ENCODE measurements around the gene KERA. TPM values are rescaled to one million over a fixed set of nuclear protein-coding genes. Genes with fewer than 3 reads are reported as not detected.
"Not testable (repeated sequence)": the region's sequence is repeated elsewhere in the genome, so short reads cannot be mapped to it uniquely, and the experiment has no call there.

The KERA gene
- total RNA-seq, 4 donors from 2014 or later = not detected

GRCh38 chr12:91094957-91095356 is 37.1 kb upstream of the KERA start:
- H3K4me3 ChIP-seq = no peak overlapping the region
- no peaks in the 10 kb centered on the region for H3K9me3 ChIP-seq
- H3K27ac ChIP-seq = no peak overlapping the region
- H3K4me1 ChIP-seq = no peaks in the 10 kb centered on the region
- H3K27me3 ChIP-seq = no peaks in the 10 kb centered on the region
- no peak for DNase-seq
- H3K36me3 ChIP-seq = no peaks in the 10 kb centered on the region
- TF ChIP-seq, protein P1, sequence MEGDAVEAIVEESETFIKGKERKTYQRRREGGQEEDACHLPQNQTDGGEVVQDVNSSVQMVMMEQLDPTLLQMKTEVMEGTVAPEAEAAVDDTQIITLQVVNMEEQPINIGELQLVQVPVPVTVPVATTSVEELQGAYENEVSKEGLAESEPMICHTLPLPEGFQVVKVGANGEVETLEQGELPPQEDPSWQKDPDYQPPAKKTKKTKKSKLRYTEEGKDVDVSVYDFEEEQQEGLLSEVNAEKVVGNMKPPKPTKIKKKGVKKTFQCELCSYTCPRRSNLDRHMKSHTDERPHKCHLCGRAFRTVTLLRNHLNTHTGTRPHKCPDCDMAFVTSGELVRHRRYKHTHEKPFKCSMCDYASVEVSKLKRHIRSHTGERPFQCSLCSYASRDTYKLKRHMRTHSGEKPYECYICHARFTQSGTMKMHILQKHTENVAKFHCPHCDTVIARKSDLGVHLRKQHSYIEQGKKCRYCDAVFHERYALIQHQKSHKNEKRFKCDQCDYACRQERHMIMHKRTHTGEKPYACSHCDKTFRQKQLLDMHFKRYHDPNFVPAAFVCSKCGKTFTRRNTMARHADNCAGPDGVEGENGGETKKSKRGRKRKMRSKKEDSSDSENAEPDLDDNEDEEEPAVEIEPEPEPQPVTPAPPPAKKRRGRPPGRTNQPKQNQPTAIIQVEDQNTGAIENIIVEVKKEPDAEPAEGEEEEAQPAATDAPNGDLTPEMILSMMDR (IDR thresholded peaks at IDR 0.05) = no peak
- no peak for TF ChIP-seq POLR2A (IDR thresholded peaks at IDR 0.05)

- H3K36me3 ChIP-seq = no peaks in the 10 kb centered on the region
- no peaks in the 10 kb centered on the region for H3K4me1 ChIP-seq
- no peaks in the 10 kb centered on the region for H3K27me3 ChIP-seq
- no peak for TF ChIP-seq POLR2A (IDR thresholded peaks at IDR 0.05)
- TF ChIP-seq, protein P1 (IDR thresholded peaks at IDR 0.05) = no peak
- no peak for DNase-seq
- no peak overlapping the region for H3K4me3 ChIP-seq
- no peak overlapping the region for H3K27ac ChIP-seq
- H3K9me3 ChIP-seq = no peaks in the 10 kb centered on the region
These were observed 36.3 kb upstream of the KERA start for GRCh38 chr12:91094032-91094662.

GRCh38 chr12:91093341-91093740 is 35.5 kb upstream of the KERA start:
- TF ChIP-seq, protein P1 (IDR thresholded peaks at IDR 0.05) = no peak
- TF ChIP-seq POLR2A (IDR thresholded peaks at IDR 0.05) = no peak
- no peak for DNase-seq
- Histone ChIP-seq H3K27me3 (no peaks in the 10 kb centered on the region), H3K36me3 (no peaks in the 10 kb centered on the region), H3K27ac (no peak overlapping the region), H3K9me3 (no peaks in the 10 kb centered on the region), H3K4me3 (no peak overlapping the region), H3K4me1 (no peaks in the 10 kb centered on the region)

GRCh38 chr12:91091916-91092715 is 34.3 kb upstream of the KERA start:
- H3K27me3 ChIP-seq = no peaks in the 10 kb centered on the region
- H3K4me1 ChIP-seq = no peaks in the 10 kb centered on the region
- no peaks in the 10 kb centered on the region for H3K9me3 ChIP-seq
- H3K27ac ChIP-seq = no peak overlapping the region
- no peaks in the 10 kb centered on the region for H3K36me3 ChIP-seq
- TF ChIP-seq POLR2A (IDR thresholded peaks at IDR 0.05) = no peak
- TF ChIP-seq, protein P1 (IDR thresholded peaks at IDR 0.05) = no peak
- DNase-seq = no peak
- no peak overlapping the region for H3K4me3 ChIP-seq

DNA sequence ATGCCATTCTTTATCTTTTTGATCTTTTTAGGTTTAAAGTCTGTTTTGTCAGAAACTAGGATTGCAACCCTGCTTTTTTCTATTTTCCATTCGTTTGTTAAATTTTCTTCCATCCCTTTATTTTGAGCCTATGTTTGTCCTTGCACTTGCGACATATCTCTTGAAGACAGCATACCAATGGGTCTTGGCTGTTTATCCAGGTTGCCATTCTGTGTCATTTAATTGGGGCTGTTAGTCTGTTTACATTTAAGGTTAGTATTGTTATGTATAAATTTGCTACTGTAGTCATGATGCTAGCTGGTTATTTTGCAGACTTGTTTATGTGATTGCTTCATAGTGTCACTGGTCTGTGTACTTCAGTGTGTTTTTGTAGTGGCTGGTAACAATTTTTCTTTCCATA is 32.1 kb upstream of the KERA start:
- not testable (repeated sequence) for H3K27me3 ChIP-seq, H3K4me1 ChIP-seq, H3K27ac ChIP-seq, DNase-seq, H3K9me3 ChIP-seq, H3K4me3 ChIP-seq, H3K36me3 ChIP-seq

DNA sequence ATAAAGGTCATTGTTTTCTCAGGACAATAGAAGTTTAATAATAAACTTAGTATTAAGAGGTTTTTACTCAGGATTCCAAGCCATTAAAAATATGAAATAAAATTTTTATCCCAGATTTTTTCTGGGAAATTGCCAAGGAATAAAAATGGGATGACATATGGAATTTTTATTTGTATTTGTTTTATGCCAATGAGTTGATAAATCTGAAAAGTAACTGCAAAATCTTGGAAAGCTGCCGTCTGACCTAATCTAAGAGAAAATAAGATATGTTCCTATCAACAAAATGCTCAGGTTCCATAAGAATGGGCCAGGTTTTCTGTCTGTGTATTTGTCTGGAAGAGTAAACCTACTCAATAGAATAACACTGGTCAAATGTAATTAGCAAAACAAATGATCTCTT is 22.2 kb upstream of the KERA start:
- no peaks in the 10 kb centered on the region for H3K27me3 ChIP-seq
- H3K9me3 ChIP-seq = no peaks in the 10 kb centered on the region
- no peak overlapping the region for H3K27ac ChIP-seq
- no peak for TF ChIP-seq POLR2A (IDR thresholded peaks at IDR 0.05)
- TF ChIP-seq, protein P1 (IDR thresholded peaks at IDR 0.05) = no peak
- H3K36me3 ChIP-seq = no peaks in the 10 kb centered on the region
- DNase-seq = no peak
- H3K4me1 ChIP-seq = no peaks in the 10 kb centered on the region
- H3K4me3 ChIP-seq = no peak overlapping the region
